LNCAP (cell line): Measurements from ENCODE around the gene MERTK.

Source experiments
- CTCF ChIP-seq: fragments of 450-650 bp; IDR thresholded peaks from 2 replicates; pipeline ENCODE4 v1.5.1; 2017; ENCODE audit warnings: mild to moderate bottlenecking

MERTK gene

GRCh38 chr2:112023707-112024106 lies 125.3 kb downstream of the MERTK start:
- TF ChIP-seq CTCF, result no peak

GRCh38 chr2:112024231-112024630 lies 125.8 kb downstream of the MERTK start:
- no peak for TF ChIP-seq CTCF

GRCh38 chr2:112024896-112025491 lies 126.6 kb downstream of the MERTK start:
- TF ChIP-seq CTCF, result no peak

GRCh38 chr2:112026509-112026908 lies 128.1 kb downstream of the MERTK start:
- TF ChIP-seq CTCF, result no peak

- TF ChIP-seq CTCF, result no peak
Measured at GRCh38 chr2:112027767-112028166, 129.4 kb downstream of the MERTK start.

- TF ChIP-seq CTCF, result no peak
Measured at GRCh38 chr2:112029164-112029563, 130.8 kb downstream of the MERTK start.

GRCh38 chr2:112031473-112032223 lies 133.2 kb downstream of the MERTK start:
- no peak for TF ChIP-seq CTCF
